NCI-H1092 treated with DMSO at 0.1 percent for 48 hours (cell line): ENCODE measurements around the gene ESYT2.
"Not testable (repeated sequence)": the region's sequence is repeated elsewhere in the genome, so short reads cannot be mapped to it uniquely, and the experiment has no call there.

Experiments
- DNase-seq: peaks from one replicate; lab custom pipeline; 2025; lab: John Stamatoyannopoulos, UW

ESYT2 gene

DNA sequence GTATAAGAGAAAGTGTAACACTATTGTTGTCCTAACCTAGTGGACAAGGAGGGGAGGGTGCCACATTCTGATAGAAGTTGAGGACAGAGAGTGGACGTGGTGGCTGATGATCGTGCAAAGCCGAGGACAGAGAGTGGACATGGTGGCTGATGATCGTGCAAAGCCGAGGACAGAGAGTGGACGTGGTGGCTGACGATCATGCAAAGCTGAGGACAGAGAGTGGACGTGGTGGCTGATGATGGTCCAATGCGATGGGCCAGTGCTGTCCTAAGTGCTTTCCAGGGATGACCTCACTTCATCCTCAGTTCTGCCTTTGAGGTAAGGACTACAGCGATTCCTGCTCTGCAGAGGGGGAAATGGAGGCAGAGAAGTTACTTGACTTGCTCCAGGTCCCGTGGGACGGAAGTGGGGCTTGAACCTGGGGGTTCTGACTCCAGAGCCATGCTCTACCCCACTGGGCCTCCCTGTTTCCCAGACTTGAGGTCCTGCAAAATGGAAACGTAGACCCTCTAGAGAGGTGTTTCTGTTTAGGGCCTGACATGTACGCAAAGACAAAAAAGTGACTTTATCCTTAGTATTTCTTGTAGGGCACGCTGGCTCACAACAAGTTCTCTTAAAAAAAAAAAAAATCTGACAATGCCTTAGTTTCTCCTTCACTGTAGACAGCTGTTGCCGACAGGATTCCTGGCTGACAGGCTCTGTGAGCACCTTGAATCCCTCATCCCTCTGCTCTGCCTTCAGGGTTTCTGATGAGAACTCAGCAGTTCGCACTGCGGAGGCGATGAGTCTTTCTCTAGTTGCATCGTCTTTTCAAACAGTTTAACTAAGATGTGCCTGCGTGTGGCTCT, 104.4 kb downstream of the ESYT2 start:
- DNase-seq = no peak

DNA sequence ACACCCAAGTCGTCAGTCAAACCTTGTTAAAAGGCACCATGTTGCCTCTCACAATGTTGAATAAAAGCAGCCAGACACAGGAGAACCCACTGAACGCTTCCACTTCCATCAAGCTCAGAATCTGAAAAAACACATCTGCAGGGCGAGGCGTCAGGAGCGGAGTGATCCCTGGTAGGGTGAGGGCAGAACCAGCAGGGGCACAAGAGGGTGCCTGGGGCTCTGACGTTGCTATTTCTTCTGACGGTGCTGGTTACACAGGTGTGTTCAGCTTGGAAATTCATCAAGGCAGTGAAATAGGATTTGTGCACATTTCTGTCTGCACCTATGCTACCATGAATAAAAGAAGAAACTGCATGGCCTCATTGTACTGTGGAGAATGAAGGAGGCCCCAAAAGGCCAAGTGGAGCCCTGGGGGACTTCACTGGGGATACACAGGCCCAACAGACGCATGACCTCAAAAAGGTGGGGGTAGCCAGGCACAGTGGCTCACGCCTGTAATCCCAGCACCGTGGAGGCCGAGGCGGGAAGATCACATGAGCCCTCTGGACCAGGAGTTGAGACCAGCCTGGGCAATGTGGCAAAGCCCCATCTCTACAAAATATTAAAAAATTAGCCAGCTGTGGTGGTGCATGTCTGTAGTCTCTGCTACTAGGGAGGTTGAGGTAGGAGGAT, 105.5 kb downstream of the ESYT2 start:
- DNase-seq = no peak

DNA sequence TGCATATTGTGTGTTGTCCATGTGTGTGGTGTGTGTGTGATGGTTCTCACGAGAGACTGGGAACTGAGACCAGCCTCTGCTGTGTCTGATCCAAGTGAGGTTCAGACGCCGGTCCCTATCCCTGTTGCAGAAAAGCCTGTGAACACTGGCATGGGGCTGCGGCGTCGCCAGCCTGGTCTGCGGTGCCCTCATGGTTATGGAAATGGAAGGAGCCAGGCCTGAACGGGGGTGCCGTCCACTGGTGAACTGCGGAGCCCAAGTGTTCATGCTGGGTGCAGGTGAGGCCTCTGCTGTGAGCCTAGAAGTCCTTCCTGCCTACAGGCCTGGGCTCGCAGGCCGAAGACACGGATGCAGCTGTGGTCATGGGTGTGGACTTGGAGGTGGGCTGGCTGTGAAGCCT, 106.0 kb downstream of the ESYT2 start:
- DNase-seq = no peak

DNA sequence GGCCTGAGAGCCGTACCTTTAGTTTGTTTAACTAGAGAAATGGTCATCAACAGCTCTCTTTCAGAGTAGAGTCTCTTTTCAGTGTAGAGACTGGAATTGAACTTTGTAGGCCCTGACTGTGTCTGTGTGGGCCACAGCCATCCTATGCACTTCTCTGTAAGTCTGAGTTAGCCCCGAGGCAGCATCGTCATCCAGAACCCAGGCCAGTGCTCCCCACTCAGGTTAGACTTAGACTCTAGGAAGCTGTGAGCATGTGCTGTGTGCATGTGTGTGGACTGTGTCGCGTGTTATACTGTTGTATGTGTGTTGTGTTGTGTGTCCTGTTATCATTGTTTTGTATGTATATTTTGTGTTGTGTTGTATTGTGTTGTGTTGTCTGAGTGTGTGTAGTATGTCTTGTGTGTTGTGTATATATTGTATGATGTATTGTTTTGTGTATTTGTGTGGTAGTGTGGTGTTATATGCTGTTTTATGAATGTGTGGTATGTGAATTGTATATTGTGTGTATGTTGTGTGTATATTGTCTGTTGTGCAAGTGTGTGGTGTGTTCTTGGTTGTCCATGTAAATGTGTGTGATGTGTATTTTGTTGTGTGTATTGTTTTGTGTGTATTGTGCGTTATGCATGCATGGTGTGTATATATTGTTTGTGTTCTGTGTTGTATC, 106.6 kb downstream of the ESYT2 start:
- no peak for DNase-seq

DNA sequence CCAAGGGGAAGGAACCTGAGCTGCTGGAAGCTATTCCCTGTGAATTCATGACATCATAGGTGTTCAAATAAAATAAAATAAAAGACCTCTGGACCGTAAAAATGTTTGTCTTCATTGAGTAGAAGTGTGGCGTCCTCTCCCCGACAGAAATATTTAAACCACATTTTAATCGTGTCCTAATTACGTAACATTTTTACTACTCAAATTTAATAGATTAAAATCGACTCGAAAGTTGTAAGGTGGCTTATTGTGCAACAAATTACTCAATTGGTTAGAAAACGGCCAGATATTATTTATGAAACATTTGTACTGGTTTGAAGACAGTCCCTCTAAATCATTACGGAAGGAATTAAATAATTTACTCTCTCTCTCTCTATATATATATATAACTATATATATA, 109.2 kb downstream of the ESYT2 start:
- DNase-seq = no peak

DNA sequence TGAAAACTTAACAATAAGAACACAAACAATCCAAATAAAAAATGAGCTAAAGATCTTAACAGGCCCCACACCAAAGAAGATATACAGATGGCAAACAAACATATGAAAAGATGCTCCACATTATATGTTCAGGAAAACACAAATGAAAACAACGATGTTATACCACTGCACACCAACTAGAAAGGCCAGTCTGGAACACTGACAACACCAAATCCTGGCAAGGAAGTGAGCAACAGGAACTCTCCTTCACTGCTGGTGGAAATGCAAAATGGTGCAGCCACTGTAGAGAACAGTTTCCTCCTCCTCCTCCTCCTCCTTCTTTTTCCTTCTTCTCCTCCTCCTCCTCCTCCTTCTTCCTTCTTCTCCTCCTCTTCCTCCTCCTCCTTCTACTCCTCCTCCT, 112.5 kb downstream of the ESYT2 start:
- no peak for DNase-seq

DNA sequence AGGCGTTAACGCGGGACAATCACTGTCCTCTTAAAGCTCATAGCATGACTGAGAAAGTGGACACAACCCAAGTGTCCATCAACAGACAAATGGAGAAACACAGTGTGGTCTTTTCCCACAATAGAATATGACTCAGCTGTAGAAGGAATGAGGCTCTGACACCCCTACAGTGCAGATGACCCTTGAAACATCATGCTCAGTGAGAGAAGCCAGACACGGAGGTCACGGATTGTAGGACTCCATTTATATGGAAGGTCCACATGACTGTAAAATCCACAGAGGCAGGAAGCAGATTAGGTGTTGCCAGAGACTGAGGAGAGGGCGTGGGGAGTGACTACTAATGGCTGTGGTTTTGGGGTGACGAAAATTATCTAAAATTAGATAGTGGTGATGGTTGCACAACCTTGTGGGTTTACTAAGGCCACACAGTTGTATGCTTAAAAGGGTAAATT, 118.6 kb downstream of the ESYT2 start:
- no peak for DNase-seq

DNA sequence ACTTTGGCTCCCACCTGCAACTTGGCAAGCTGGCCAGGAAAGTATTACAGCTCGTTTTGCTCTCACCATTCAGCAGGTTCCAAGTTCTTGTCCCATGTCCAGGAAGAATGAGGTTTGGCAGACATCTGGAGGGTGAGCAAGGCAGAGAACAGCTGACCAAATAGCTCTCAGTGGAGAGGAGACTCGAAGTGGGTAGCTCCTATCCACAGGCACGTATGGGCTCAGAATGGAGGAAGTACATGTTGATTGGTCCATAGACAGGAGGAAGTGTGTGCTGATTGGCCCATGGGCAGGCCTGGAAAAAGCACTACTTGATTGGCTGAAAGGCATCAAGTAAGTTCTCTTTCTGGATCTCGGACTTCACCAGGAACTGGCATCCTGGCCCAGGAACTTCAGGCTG, 121.7 kb downstream of the ESYT2 start:
- no peak for DNase-seq

DNA sequence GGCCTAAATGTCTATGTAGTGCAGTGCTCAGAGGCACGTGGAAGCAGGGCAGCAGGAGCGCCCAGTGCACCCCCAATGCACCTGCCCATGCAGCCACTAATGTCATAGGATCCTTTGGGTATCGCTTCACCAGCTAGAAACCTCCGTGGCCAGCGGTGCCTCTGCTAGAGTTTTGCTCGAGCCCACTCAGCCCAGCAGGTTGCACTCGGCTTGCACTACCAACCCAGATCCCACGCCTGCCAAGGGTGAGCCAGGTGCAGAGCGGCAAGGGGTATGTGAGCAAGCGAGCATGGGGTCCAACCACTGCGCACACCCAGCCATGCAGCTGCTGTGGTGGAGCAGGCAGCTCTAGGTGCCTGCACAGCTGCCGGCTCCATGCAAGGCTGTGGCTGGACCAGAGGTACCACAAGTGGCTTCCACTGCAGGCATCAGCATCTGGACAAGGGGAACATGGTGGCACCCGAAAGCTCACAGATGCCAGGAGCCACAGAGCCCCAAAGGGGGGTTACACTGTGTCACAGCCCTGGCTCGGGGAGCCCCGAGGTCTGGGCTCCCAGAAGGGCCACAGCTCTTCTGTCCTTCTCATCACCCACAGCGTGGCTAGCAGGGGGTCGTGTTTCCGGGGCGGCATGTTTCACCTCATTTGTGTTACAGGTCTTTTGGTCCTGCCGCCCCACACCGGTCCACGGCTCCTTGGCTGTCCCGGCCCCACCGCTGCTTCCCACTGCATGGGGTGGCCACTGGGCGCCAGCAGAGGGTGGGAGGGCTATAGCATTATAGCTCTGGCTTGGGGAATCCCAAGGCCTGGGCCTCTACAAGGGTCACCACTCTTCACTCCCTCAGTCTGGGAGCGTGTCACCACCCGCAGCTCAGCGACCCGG, 122.4 kb downstream of the ESYT2 start:
- no peak for DNase-seq

DNA sequence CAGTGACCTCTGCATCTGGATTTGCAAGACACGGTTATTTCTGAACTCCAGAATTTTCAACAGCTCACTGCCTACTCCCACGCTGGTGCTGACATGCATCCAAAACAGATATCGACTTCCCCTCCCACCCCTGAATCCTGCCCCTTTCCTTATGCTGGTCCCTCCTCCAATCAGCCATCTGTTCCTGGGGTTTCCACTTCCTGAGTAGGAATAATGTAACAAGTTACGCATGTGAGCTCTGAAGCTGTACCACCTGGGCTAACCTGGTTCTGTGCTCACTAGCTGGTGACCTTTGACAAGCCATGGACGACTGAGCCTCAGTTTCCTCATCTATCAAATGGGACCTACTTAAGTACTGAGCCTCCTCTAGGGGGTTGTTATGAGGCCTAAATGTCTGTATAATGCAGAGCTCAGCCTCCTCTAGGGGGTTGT, 123.0 kb downstream of the ESYT2 start:
- no peak for DNase-seq

DNA sequence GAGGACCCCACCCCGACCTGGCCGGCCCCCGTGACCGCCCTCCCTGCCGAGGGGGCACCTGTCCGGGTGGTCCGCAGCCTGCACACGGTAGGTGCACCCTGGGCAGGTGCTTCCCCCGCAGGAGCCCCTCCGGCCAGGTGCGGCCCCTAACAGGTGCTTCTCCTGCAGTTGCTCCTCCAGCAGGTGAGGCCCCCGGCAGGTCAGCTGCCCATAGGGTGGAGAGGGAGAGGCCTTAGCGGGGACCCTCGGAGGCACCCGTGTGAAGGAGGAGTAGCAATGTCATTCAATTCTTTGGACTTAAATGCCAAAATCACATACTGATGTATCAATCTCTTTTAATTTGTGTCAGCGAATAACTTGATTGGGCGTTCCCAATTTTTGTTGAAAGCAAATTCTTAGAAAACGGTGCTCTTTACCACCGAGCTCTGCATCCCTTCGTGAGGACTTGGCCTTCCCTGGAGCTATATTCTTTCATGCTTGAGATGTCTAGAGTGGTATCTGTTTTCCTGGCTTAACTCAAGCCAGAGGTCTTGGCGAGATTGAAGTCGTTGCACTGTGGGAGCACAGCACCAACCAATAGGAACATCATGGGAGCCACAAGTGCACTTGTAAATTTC, 124.0 kb downstream of the ESYT2 start:
- DNase-seq = peak; percentile 30

DNA sequence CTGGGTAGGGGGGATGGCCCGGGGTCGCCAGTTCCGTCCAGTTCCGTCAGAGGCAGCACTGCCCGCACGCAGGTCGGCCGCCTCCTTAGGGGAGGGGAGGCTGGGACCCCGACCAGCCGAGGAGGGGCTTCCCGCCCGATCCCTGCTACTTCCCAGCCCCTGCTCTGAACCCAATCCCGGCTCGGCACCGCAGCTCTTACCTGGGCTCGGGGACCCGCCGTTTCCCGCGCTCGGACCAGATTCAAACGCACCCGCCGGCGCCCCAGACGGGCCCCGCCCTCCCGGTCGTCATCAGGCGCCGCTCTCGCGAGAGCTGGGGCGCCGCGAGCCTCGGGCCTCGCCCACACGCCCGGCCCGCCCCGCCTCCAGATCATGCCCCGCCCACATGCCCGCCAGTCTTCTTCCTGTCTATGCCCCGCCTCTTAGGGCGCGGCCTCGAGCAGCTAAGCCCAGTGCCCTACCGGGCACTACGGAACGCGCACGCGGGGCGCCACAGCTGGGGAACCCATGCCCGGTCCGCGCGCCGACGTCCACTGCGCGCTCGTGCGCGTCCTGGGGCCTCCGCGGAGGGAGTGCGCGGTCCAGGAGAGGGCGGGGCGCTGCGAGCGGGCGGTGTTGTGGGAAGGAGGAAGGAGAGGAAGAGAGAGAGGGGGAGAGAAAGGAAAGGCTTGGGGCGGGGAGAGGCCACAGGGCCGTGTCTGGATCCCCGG, 124.6 kb downstream of the ESYT2 start, which contains the start of gene NCAPG2:
Gene NCAPG2 (minus strand): TSS at position 281 of the 710 bp plus-strand sequence. CDS start 2,905 bp downstream, outside the sequence.
- DNase-seq = peak; percentile 99

DNA sequence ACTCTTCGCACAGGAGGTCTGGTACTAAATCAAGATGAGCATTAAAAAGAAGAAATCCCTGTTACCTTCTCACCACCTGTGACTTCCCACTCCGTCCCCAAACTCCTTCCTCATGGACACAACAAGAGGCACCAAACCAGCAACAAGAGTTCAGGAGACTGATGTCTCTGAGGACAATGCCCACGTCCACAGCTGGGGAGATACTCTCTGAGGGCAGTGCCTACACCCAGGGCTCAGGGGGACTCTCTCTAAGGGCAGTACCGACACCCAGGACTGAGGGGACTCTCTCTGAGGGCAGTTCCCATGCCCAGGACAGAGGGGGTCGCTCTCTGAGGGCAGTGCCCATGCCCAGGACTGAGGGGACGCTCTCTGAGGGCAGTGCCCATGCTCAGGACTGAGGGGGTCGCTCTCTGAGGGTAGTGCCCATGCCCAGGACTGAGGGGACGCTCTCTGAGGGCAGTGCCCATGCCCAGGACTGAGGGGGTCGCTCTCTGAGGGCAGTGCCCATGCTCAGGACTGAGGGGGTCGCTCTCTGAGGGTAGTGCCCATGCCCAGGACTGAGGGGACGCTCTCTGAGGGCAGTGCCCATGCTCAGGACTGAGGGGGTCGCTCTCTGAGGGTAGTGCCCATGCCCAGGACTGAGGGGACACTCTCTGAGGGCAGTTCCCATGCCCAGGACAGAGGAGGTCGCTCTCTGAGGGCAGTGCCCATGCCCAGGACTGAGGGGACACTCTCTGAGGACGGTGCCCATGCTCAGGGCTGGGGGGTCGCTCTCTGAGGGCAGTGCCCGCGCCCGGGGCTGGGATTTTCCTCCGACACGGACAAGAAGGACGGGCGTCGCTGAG, 125.4 kb downstream of the ESYT2 start:
- not testable (repeated sequence) for DNase-seq

DNA sequence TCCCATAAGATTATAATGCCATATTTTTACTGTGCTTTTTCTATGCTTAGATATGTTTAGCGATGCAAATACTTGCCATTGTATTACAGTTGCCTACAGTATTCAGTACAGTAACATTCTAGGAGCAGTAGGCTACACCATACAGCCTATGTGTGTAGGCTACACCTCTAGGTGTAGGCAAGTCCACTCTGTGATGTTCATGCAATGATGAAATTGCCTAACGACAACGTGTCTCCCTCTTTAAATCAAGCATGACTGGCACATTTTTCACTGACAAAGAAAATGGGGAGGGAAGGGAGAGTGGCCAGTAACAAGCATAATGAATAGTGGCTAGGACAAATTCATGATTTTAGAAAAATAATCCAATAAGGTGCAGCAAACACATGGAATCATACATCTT, 126.4 kb downstream of the ESYT2 start:
- DNase-seq = no peak

DNA sequence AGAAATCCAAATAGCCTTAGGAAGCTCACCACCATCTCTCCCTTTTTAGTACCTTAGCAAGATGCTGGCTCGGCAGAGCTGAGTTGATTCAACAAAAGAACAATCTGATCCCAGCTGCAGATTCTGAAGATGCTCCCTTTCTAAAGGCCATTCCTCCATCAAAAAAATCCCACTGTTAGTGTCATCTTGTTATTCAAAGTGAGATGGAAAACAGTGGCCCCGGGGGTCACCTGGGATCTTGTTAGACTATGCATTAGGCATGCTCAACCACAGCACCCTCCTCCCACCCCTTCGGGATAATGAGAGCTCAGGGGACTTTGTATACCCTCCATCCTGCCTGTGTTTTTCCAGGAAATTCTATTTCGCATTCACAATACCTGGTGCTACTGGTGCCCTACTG, 127.1 kb downstream of the ESYT2 start:
- DNase-seq = no peak

DNA sequence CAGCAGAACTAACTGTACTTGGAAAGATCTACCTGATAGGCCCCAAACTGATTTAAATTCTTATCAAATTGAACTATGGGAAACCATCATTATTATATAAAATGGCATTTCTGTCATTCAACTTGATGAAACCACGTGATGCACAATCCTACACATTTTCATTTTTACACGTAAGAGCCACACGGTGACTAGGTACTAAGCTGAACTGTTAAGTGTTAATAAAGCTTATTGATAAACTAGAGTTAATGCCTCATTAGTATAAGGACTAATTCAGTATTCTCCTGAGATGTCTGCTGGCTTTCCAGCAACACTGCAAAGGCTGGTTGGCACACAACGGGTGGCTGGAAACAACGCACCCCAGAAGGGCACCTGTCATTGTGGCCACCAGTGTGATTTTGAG, 129.3 kb downstream of the ESYT2 start:
- no peak for DNase-seq

DNA sequence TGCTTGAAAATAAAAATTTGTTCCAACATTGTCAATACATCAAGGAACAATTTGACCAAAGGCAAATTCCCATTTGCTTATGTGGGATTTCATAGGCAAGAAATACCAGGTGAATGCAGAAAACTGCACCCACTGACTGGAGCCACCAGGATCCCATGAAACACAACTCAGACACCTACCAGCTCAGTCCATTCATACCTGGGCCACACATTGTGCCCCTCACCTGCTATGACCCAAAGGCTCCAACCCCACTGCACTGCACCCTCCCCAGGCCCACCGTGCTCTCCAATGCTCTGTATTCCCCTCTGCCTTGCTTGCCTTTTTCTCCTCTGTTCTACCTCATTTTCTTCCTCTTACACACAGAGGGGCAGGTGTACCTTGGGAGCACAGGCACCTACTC, 130.0 kb downstream of the ESYT2 start:
- DNase-seq = no peak

DNA sequence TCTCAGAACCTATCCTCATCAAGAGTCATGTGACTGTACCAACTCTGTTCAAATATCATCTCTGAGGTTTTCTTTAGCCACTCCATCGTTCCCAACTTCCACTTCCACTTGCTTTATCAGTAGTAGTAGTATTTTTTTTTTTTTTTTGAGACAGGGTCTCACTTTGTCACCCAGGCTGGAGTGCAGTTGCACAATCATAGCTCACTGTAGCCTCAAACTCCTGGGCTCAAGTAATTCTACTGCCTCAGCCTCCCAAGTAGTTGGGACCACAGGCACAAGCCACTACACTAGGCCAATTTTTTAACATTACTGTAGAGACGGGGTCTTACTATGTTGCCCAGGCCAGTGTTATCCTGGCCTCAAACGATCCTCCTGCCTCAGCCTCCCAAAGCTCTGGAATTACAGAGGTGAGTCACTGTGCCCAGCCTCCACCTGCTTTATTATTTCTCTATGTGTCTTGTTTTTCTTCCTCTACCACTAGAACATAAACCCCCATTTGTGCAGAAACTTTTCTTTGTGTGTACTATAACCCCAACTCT, 130.6 kb downstream of the ESYT2 start:
- no peak for DNase-seq

DNA sequence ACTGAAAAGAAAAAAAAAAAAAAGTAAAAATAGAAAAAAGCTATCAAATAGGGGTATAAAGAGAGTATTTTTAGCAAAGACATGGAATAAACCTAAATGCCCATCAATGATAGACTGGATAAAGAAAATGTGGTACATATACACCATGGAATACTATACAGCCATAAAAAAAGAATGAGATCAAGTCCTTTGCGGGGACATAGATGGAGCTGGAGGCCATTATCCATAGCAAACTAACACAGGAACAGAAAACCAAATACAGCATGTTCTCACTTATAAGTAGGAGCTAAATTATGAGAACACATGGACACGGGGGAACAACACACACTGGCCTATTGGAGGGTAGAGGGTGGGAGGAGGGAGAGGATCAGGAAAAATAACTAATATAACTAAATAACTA, 131.7 kb downstream of the ESYT2 start:
- DNase-seq = not testable (repeated sequence)
